GM23248 (cell line): ENCODE measurements around the gene MAGI1.

ENCODE experiments used
- EZH2 ChIP-seq: fragments of 200-600 bp; sonication (generic); IDR thresholded peaks from 2 replicates; pipeline ENCODE4 v1.6.1; 2018; ENCODE audit warnings: antibody characterized with exemption, mild to moderate bottlenecking; ENCODE audit not compliant: insufficient read depth, poor library complexity, severe bottlenecking
- EZH2phosphoT487 ChIP-seq: fragments of 200-600 bp; sonication (generic); IDR thresholded peaks from 2 replicates; pipeline ENCODE4 v1.6.1; 2018; ENCODE audit warnings: antibody characterized with exemption, moderate library complexity, mild to moderate bottlenecking, low read depth; ENCODE audit not compliant: insufficient read depth

GRCh38 chr3:65532215-65532614 is 506.5 kb downstream of the MAGI1 start:
- TF ChIP-seq EZH2, result no peak
- TF ChIP-seq EZH2phosphoT487, result no peak
